NCI-H2107 (cell line): ENCODE measurements around the gene OPRM1.

ENCODE experiments used
- DNase-seq: peaks from one replicate; lab custom pipeline; 2025; lab: John Stamatoyannopoulos, UW

OPRM1 gene

GRCh38 chr6:154080461-154081189 lies 41.6 kb downstream of the OPRM1 start:
- no peak for DNase-seq

- DNase-seq, result no peak
Measured at GRCh38 chr6:154086510-154086909, 47.5 kb downstream of the OPRM1 start.

- DNase-seq, result no peak
Measured at GRCh38 chr6:154092326-154092962, 53.4 kb downstream of the OPRM1 start.

GRCh38 chr6:154093231-154094044 lies 54.4 kb downstream of the OPRM1 start:
- no peak for DNase-seq

GRCh38 chr6:154095571-154095970 lies 56.5 kb downstream of the OPRM1 start:
- no peak for DNase-seq

GRCh38 chr6:154096316-154096715 lies 57.3 kb downstream of the OPRM1 start:
- DNase-seq, result no peak

- no peak for DNase-seq
Measured at GRCh38 chr6:154096834-154097233, 57.8 kb downstream of the OPRM1 start.

- no peak for DNase-seq
Measured at GRCh38 chr6:154099211-154099610, 60.2 kb downstream of the OPRM1 start.

- DNase-seq, result no peak
Measured at GRCh38 chr6:154106251-154106650, 67.2 kb downstream of the OPRM1 start.

- DNase-seq, result no peak
Measured at GRCh38 chr6:154111025-154111424, 72.0 kb downstream of the OPRM1 start.

- DNase-seq, result no peak
Measured at GRCh38 chr6:154112181-154112809, 73.3 kb downstream of the OPRM1 start.

GRCh38 chr6:154113392-154113791 lies 74.4 kb downstream of the OPRM1 start:
- no peak for DNase-seq

- DNase-seq, result no peak
Measured at GRCh38 chr6:154117485-154117884, 78.4 kb downstream of the OPRM1 start.

GRCh38 chr6:154122195-154122925 lies 83.3 kb downstream of the OPRM1 start:
- no peak for DNase-seq

- DNase-seq, result no peak
Measured at GRCh38 chr6:154123155-154123956, 84.3 kb downstream of the OPRM1 start.

- no peak for DNase-seq
Measured at GRCh38 chr6:154125421-154125820, 86.4 kb downstream of the OPRM1 start.

GRCh38 chr6:154127657-154128056 lies 88.6 kb downstream of the OPRM1 start:
- DNase-seq, result peak; percentile 2

GRCh38 chr6:154134471-154135147 lies 95.6 kb downstream of the OPRM1 start:
- DNase-seq, result no peak

GRCh38 chr6:154138793-154139192 lies 99.8 kb downstream of the OPRM1 start:
- no peak for DNase-seq

GRCh38 chr6:154139892-154140291 lies 100.9 kb downstream of the OPRM1 start:
- DNase-seq, result no peak
